Measurements from ENCODE around the gene AGBL1.

Gene AGBL1

DNA sequence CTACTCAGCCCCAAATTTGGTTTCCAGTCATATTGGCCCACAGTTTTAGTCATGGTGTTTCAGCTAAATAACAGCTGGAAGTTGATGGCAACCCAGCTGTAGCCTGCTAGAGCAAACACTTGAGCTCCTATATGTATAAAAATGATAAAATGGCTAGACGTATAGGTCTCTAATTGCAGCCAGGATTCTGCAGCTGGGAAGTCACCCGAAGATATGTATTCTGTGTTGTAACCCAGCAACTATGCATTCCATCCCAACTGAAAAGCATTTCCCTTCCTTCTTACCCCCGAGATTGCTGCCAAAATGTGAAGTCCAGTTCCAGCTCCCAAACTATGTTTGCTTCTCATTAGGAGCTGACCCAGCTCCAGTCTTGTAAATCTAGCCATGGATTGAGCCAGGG lies 408.4 kb downstream of the AGBL1 start:
- no peak for TF ChIP-seq CTCF (IDR thresholded peaks at IDR 0.05; ENCODE audit: borderline replicate concordance, insufficient read depth, low read depth, low read length)
- H3K4me3 ChIP-seq (ENCODE audit: low read depth, low read length): no peak overlapping the region

GRCh38 chr15:86489981-86490380 lies 410.3 kb downstream of the AGBL1 start:
- no peak overlapping the region for H3K4me3 ChIP-seq (ENCODE audit: low read depth, low read length)
- TF ChIP-seq CTCF (IDR thresholded peaks at IDR 0.05; ENCODE audit: borderline replicate concordance, insufficient read depth, low read depth, low read length): no peak

DNA sequence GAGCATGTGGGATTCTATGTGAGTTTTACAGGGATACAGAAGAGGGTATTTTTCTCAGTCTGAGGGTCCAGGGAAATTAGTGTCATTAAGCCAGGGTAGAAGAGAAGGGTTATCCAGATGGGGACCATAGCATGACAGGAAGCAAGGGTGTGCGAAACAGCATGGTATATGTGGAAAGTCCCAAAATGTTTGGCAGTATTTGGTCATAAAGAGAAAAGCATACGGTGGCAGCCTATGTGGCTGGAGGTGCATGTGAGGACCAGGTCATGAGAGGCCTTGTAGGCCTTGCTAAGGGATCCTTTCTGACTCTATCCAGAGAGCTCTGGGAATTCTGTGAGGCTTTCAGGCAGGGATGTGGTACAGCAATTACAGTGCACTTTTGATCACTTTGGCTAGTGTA lies 411.4 kb downstream of the AGBL1 start:
- no peak overlapping the region for H3K4me3 ChIP-seq (ENCODE audit: low read depth, low read length)
- no peak for TF ChIP-seq CTCF (IDR thresholded peaks at IDR 0.05; ENCODE audit: borderline replicate concordance, insufficient read depth, low read depth, low read length)

DNA sequence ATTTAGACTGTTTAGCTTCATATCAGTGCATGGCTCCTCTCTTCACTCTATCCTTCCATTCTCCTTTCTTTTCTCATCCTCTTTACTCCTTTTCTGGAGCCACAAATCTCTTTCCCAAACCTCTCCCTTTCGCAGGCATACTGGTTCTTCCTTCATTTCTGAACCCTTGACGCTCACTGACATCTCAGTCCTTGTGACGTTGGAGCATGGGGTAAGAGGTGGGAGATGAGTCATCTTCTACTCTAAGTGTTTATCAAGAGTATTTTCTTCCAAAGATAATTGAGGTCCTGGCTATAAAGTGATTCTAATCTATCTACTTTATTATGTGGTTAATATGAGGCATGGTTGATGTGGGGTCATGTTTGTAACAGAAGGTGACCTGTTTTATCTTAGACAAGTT lies 414.2 kb downstream of the AGBL1 start:
- no peak for TF ChIP-seq CTCF (IDR thresholded peaks at IDR 0.05; ENCODE audit: borderline replicate concordance, insufficient read depth, low read depth, low read length)
- no peak overlapping the region for H3K4me3 ChIP-seq (ENCODE audit: low read depth, low read length)

DNA sequence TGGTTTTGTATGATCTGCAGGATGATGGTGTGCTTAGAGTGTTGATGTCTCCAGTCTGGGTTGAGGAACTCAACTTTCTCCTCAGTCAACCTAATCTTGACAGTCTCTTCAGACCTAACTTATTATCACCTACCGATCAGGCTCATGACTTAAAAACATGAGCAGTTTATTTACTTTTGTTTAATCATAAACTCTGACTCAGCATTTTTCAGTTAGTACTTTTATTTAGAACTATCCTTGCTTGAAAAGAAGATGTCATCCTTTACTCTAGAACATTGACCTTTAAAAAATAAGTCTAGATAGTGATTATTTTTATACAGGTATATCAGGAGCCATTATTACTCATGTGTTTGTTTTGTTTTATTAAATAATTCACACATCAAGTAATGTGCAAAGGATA lies 414.8 kb downstream of the AGBL1 start:
- TF ChIP-seq CTCF (IDR thresholded peaks at IDR 0.05; ENCODE audit: borderline replicate concordance, insufficient read depth, low read depth, low read length): no peak
- H3K4me3 ChIP-seq (ENCODE audit: low read depth, low read length): no peak overlapping the region

DNA sequence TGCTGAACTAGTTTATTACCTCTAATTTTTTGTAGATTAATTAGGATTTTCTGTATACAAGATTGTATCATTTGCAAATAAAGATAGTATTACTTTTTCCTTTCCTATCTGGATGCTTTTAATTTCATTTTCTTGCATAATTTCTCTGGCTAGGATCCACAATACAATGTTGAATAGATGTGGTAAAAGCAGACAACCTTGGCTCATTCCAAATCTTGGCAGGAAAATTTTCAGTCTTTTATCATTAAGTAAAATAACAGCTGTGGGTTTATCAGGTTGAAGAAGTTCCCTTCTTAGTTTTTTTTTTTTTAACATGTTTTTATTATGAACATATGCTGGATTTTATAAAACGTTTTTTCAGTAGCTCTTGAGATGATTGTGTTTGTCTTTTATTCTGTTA lies 422.6 kb downstream of the AGBL1 start:
- TF ChIP-seq CTCF (IDR thresholded peaks at IDR 0.05; ENCODE audit: borderline replicate concordance, insufficient read depth, low read depth, low read length): no peak
- H3K4me3 ChIP-seq (ENCODE audit: low read depth, low read length): no peak overlapping the region

DNA sequence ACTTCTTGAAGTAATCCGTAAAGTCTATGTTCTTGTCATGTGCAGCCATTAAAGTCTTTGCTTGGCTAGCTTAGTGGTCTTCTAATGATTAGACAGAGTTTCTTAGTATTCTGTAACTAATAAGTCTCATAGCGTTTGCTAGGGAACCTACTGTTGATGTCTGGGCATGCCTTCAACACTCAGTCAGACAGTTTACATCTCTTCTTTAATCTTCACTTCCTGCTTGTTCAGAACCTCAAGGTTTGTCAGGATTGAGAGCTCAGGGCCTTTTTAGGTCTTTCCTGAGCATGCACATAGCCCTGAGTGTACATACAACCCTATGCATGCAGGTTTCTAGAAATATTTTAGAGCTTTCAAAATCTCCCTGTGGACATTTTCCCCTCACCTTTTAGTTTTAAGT lies 426.3 kb downstream of the AGBL1 start:
- TF ChIP-seq CTCF (IDR thresholded peaks at IDR 0.05; ENCODE audit: borderline replicate concordance, insufficient read depth, low read depth, low read length): no peak
- H3K4me3 ChIP-seq (ENCODE audit: low read depth, low read length): no peak overlapping the region

All from GM12875 (cell line).